ENCODE results near the gene JSRP1. TPM values are rescaled to one million over a fixed set of nuclear protein-coding genes. Genes with fewer than 3 reads are reported as not detected.

The JSRP1 gene
- total and polyA plus RNA-seq, 2 experiments from 2014 or later = 2.4 to 3.1 TPM

- Histone ChIP-seq H2AFZ (no peak overlapping the region), H3K27me3 (ENCODE audit: insufficient read depth) (no peaks in the 10 kb centered on the region), H3K36me3 (ENCODE audit: insufficient read depth) (peaks cover 9% of the 10 kb centered on the region; the same call in 1 of the 2 replicates), H3K9me2 (ENCODE audit: insufficient read depth) (no peaks in the 10 kb centered on the region), H3K27ac (ENCODE audit: low read depth) (no peak overlapping the region), H4K20me1 (replicated peaks; ENCODE audit: insufficient read depth) (0 out of 2 replicates have a peak, but pooled peaks cover 10% of the 10 kb centered on the region), H3K4me1 (ENCODE audit: insufficient read depth) (peaks cover 5% of the 10 kb centered on the region; the same call in 1 of the 2 replicates), H3K79me2 (replicated peaks; ENCODE audit: insufficient read depth) (no peaks in the 10 kb centered on the region), H3F3A (replicated peaks; ENCODE audit: low read depth) (0 out of 2 replicates have a peak, but pooled peaks cover 2% of the 10 kb centered on the region), H3K4me3 (no peak overlapping the region), H3K4me2 (no peak overlapping the region)
- H3K9me3 Mint-ChIP-seq = no peaks in the 10 kb centered on the region; the same call in 2 of the 3 replicates
- TF ChIP-seq EZH2 (IDR thresholded peaks at IDR 0.05; ENCODE audit: low read depth, unreplicated experiment) (no peak), ETS1 (IDR thresholded peaks at IDR 0.05) (no peak), ZNF114 (CRISPR knock-in tag; IDR thresholded peaks at IDR 0.05) (no peak), REST (IDR thresholded peaks at IDR 0.05; ENCODE audit: unreplicated experiment) (no peak), CREB1 (CRISPR knock-in tag; IDR thresholded peaks at IDR 0.05; ENCODE audit: low read depth) (no peak), ZNF462 (CRISPR knock-in tag; IDR thresholded peaks at IDR 0.05) (no peak), JUNB (IDR thresholded peaks at IDR 0.05; ENCODE audit: unreplicated experiment) (no peak), CTCF (conservative IDR thresholded peaks at IDR 0.05; ENCODE audit: low read depth in 2 of 2) (no peak), EZH2phosphoT487 (IDR thresholded peaks at IDR 0.05; ENCODE audit: unreplicated experiment) (no peak), NANOG (IDR thresholded peaks at IDR 0.05; ENCODE audit: borderline replicate concordance) (no peak), POLR2AphosphoS5 (IDR thresholded peaks at IDR 0.05; ENCODE audit: low read depth) (no peak), ZNF331 (CRISPR knock-in tag; IDR thresholded peaks at IDR 0.05; ENCODE audit: low read depth) (no peak), STAT1 (IDR thresholded peaks at IDR 0.05; ENCODE audit: unreplicated experiment) (no peak)
- peaks cover 39% of the 10 kb centered on the region for H3K36me3 Mint-ChIP-seq (ENCODE audit: low read depth)
- DNase-seq (ENCODE audit: low spot score) = no peak
- H3K27ac Mint-ChIP-seq = peak overlapping the region; percentile 81; the same call in 1 of the 2 replicates
- H3K4me3 Mint-ChIP-seq = no peak overlapping the region; the same call in 2 of the 3 replicates
- H3K27me3 Mint-ChIP-seq (ENCODE audit: insufficient read depth, low read depth, poor library complexity) = peaks cover 1% of the 10 kb centered on the region
- peaks cover 3% of the 10 kb centered on the region; the same call in 2 of the 3 replicates for H3K4me1 Mint-ChIP-seq
- ATAC-seq = no peak
Observed at GRCh38 chr19:2210987-2211740, 45.1 kb downstream of the JSRP1 start.

Data from GM23338 (cell line).